ENCODE results near the gene DDX24.

Gene DDX24

GRCh38 chr14:94046696-94047250 is 34.2 kb downstream of the DDX24 start:
- DNase-seq (ENCODE audit: low read depth), result no peak

- DNase-seq (ENCODE audit: low read depth), result no peak
These were observed 35.2 kb downstream of the DDX24 start for GRCh38 chr14:94045563-94046345.

DNA sequence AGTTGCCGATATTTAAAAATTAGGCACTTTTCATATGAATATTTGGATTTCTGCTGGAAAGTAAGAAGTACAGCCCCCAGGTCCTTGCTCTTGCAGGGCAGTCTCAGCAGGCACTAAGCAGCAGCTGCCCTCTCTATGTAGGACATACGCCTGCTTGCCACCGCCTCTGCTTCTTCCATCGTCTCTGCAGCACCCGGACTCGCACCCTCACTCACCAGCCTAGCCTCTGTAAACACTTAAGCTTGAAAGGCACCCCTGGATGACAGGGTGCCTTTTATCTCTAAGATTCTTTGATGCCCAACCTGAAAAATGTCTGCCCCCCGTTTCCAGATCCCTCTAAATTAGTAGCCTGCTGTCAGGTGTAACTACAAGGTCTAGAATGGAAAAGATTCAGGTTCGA is 35.9 kb downstream of the DDX24 start:
- no peak for DNase-seq (ENCODE audit: low read depth)

GRCh38 chr14:94044476-94045091 is 36.4 kb downstream of the DDX24 start:
- DNase-seq (ENCODE audit: low read depth), result no peak

DNA sequence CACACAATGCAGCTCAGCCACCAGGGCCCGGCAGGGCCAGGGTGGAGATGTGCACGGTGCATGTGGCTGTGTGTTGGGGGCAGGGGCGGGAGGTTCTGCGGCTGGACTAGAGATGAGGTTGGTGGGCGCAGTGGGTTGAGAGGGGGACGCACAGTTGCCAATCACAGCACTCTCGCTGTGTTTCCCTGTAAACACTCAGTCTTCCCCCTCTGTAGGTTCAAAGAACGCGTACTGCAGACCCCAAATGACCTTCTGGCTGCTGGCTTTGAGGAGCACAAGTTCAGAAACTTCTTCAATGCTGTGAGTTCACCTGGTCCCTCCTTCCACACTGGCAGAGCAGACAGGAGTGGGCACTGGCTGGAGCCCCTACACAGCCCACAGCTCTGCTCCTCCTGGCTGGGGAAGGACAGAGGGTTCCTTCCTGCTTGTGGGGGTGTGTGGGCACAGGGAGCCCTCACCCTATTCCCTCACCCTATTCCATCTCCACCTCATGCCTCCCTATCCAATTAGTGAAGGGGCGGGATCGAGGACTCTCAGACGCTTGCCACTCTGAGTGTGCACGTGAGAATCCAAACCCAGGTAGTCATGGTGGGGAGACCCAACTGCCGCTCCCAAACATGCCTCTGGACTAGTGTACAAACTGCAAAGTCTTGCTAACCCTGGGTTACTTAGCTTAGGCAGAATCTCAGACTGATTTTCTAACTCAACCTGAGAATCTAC is 37.1 kb downstream of the DDX24 start:
- DNase-seq (ENCODE audit: low read depth), result no peak

DNA sequence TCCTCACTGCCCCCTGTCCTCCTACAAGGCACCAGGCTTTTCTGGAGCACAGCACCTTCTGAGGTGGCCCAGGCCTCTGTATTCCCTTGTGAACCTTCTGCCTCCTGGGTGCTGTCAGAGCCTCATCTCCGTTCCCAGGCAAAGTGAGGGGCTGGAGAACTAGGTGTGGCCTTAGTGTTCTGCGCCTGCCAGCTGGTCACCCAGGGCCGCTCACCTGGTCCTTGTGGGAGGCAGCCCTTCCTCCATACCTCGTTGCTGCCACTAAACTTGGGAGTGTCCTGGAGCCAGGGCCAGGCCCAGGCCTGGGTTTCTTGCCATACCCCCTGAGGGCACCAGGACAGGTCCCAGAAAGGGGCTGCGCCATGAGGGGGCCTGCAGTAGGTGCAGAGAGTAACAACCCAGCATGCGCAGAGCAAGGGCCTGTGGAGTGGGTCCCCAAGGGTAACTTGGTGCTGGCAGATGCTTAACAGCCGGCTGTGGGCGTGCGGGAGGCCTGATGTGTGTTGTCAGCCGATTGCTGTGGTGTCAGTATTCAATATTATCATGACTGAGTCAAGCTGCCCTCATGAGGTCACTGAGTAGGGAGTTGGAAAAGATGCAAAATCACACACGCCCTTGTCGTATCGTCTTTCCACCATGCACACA is 37.8 kb downstream of the DDX24 start:
- DNase-seq (ENCODE audit: low read depth), result no peak

DNA sequence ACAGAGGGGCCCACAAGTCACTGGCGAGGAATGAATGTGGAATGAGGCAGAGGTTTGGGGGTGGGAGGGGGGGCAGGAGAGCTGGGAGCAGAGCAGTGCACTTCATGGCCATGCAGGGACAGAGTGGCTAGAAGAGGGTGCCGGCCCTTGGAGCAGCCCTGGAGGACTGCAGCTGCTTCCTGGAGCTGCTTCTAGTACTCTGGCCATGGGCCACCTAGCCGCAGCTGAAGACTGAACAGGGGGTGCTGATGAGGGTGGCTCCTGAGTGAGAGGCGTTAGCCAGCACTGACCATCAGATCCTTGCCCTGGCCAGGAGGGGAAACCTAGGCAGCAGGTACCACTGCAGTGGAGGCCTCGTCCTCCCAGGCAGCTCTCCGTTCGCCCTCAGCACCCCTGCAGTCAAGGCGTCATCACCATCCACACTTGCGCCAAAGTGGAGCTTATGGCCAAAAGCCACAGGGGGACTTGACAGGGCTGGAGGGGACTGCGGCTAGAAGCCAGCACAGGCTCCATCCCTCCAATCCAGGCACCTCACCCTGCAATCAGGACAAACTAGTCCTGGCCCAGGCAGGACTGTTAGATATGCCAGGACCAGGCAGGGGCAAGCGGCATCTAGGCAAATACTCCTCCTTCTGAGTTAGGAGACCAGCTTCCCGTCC is 38.4 kb downstream of the DDX24 start:
- no peak for DNase-seq (ENCODE audit: low read depth)

DNA sequence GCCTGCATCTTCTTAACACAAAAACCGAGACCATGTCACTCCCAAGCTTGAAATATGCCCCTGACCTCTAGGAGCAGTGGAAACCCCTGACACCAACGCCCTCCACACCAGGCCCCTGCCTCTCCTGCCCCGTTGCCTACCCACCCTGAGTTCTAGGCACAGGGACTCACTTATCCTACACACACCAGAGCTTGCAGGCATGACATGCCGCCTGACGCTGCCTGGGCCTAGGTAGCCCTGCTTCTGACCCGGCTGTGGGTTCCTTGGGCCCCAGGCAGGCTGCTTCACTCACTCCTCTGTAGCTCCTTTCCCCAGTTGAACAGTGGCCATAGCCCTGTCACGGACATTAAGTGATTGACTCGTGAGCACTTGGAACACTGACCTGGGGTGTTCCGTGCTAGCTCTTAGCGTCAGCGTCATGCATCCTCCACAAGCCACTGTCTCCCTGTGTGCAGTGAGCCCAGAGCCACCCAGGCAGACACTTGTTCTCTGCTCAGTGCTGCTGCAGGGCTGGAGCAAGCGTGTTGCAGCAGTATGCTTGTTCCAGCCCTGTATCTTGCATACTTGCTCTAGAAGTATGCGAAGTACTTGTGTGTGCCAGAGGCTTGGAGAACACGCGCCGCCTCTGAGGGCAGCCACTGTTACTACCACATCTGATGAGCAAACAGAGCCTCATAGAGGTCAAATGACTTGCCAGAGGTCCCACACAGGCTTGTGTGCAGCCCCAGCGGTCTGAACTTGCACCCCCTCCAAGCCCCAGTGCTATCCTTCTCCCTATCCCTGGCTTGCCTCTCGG is 39.3 kb downstream of the DDX24 start:
- peak; percentile 16 for DNase-seq (ENCODE audit: low read depth)

- no peak for DNase-seq (ENCODE audit: low read depth)
These were observed 40.2 kb downstream of the DDX24 start for GRCh38 chr14:94040796-94041195.

DNA sequence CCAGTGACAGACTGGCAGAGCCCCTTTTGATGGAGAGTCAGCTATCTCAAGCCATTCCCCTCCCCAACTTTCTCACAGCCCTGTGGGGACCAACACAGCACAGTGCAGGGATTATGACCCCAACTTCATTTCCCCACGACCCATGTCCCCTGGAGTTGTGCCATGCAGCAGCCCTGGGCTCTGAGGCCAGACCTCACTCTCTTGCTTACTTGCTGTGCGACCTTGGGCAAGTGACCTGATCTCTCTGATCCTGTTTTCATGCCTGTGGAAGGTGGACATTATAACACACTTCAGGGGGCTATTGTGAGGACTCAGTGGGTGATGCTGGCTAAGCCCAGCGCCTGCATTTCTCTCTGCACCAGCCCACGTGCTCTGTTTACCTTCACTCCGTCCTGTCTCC is 40.8 kb downstream of the DDX24 start:
- DNase-seq (ENCODE audit: low read depth), result no peak

DNA sequence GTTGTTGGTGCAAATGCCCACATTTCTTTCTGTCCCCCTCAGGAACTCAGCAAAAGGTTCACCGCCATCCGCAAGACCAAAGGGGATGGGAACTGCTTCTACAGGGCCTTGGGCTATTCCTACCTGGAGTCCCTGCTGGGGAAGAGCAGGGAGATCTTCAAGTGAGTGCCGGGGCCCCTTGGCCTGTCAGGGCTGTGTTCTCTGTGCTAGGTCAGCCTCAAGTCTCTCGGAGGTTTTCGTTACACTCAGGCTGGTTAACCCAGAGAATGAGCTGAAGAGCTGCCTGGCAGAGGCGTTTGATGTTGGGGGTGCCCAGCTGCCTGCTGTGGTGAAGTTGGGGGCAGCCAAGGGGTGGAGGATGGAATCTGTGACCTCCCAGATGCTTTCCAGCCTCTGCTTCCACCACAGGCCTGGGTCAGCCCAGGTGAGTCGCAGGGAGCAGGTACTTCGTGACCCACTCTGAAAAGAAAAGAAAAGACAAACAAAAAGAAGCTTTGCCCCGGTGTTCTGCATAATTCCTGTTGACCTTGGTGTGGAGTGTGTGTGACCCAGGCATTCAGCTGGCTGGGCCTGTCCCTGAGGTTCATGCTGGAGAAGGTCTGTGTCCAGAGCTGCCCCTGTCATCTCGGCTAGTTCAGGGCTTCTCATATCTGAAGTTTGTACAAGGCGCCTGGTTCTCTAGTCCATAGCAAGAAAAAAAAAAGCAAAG is 41.9 kb downstream of the DDX24 start:
- no peak for DNase-seq (ENCODE audit: low read depth)

- DNase-seq (ENCODE audit: low read depth), result no peak
These were observed 42.5 kb downstream of the DDX24 start for GRCh38 chr14:94038510-94038909.

DNA sequence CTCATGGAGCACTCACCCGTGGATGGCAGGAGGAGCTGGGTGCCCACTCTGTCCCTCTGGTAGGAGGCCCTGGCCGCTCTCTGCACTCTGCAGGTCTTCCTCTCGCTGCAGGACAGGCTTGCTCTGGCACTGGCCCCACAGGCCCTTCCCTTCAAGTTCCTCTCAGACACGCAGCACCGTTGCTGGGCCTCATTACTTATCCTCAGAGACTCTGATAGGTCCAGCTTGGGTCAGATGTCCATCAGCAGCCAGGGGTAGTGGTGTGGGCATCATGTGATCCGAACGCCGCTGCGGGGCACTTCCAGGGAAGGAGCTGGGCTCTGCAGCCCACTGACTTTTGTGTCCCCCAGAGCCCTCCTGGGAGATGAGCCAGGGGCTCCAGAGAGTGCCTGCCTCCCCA is 43.0 kb downstream of the DDX24 start:
- DNase-seq (ENCODE audit: low read depth), result no peak

DNA sequence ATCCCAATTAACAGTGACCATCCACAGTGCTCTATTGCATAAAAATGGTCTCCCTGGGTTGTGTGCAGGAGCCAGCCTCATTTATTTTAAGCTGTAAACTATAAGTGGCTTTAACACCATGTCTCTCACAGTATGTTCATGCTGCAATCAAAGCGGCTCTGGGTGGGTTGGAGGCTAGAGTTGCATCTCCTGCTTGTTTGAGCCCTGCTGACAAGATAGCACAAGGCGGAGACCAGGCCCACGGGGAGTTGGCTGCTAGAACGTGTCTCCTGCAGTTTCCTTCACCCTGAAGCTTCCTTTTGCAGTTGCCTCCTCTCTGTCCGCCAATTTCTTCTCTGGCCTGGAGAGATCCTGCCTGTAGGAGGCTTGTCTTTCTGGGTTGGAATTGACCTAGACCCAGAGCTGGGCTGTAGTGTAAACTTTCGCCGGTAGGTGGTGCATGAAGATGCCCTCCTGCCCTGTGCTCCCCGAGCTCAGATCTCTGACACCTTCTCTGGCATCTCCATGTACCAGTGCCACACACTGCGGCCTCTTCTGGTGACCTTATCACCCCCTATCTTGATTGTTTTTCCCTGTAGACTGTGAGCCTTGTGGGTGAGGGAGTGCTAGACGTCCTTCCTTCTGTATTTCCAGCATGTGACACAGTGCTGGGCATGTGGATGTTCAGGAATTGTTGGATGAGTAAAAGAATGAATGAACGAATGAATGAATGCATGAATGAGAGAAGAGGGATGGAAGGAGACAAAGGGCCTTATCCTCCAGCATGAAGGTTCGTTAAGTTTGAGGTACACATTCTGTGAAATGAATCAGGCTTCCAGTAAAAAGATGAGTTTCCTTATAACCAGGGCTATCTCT is 44.5 kb downstream of the DDX24 start:
- DNase-seq (ENCODE audit: low read depth), result peak; percentile 61

DNA sequence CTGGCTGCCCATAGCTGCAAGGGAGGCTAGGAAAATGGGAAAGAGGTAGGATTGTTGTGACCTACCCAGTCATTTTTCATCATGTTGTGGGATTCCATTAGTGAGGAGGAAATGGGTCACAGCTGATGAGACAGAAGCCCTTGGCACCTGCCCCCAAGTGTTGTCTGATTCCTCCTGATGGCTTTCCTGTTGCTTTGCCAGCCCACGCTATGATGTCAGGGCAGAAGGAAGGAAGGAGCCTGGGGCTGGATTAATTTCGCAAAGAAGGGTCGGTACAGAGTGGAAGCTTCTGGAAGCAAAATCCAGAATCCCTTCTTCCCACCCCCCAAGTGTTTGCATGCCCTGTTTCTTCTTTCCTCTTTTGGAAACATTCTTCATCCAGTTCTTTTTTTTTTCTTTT is 46.1 kb downstream of the DDX24 start:
- DNase-seq (ENCODE audit: low read depth), result no peak

DNA sequence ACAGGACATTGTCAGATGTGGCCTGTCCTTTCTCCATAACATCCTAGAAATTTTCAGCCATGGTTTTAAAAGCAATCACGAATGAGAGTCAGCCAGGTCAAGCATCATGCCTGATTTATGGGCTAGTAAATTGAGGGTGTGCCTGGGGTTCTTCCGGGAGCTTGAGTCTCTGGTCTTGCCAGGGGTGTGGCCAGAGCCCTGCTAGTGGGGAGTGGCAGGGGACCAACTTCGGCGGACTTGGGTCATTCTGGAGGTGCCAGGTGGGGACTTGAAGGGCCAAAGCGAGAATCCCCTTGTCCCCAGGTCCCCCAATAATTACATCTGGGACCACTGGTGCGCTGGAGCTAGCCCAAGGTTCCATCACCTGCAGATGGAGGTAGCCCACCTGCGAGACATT is 49.1 kb downstream of the DDX24 start:
- no peak for DNase-seq (ENCODE audit: low read depth)

GRCh38 chr14:94031161-94031882 is 49.7 kb downstream of the DDX24 start:
- DNase-seq (ENCODE audit: low read depth), result no peak

- no peak for DNase-seq (ENCODE audit: low read depth)
These were observed 50.4 kb downstream of the DDX24 start for GRCh38 chr14:94030571-94030970.
